Mesenteric fat pad (tissue), 1 donor: Measurements from ENCODE around the gene CHRNA4. TPM values are rescaled to one million over a fixed set of nuclear protein-coding genes. Genes with fewer than 3 reads are reported as not detected.
"Not testable (repeated sequence)": the region's sequence is repeated elsewhere in the genome, so short reads cannot be mapped to it uniquely, and the experiment has no call there.

ENCODE experiments used
- DNase-seq: peaks from one replicate; pipeline ENCODE4 v3.0.0-alpha.2; 2020; ENCODE audit warnings: low spot score
- total RNA-seq: library from RNA; stranded (reverse); fragmentation: NEBNext Ultra II Directional; extraction: Animal tissue kit (Norgen Biotek cat#: 25700); gene quantifications from one replicate; pipeline ENCODE4 v1.2.1, GENCODE V29; 2021
- donor health status: DM: yes; HTN: yes; CAD: no.

The CHRNA4 gene
- total RNA-seq, 1 donor from 2014 or later = not detected

- no peak for DNase-seq
Observed at GRCh38 chr20:63350597-63351325, 10.4 kb downstream of the CHRNA4 start.

GRCh38 chr20:63350196-63350595, 11.0 kb downstream of the CHRNA4 start:
- DNase-seq = no peak

GRCh38 chr20:63349516-63349895, 11.6 kb downstream of the CHRNA4 start:
- DNase-seq = no peak

- no peak for DNase-seq
Observed at GRCh38 chr20:63348828-63349515, 12.2 kb downstream of the CHRNA4 start.

GRCh38 chr20:63347950-63348827, 13.0 kb downstream of the CHRNA4 start:
- no peak for DNase-seq

GRCh38 chr20:63347081-63347741, 13.9 kb downstream of the CHRNA4 start:
- DNase-seq = no peak

GRCh38 chr20:63346131-63347080, 14.7 kb downstream of the CHRNA4 start:
- DNase-seq = no peak

GRCh38 chr20:63345328-63346100, 15.6 kb downstream of the CHRNA4 start:
- DNase-seq = no peak

- DNase-seq = no peak
Observed at GRCh38 chr20:63344616-63345327, 16.4 kb downstream of the CHRNA4 start.

GRCh38 chr20:63343460-63344445, 17.4 kb downstream of the CHRNA4 start:
- DNase-seq = no peak

GRCh38 chr20:63342561-63343459, 18.3 kb downstream of the CHRNA4 start:
- DNase-seq = no peak

- DNase-seq = not testable (repeated sequence)
Observed at GRCh38 chr20:63340158-63340688, 20.9 kb downstream of the CHRNA4 start.

GRCh38 chr20:63339154-63340094, 21.7 kb downstream of the CHRNA4 start:
- DNase-seq = not testable (repeated sequence)

GRCh38 chr20:63337786-63338420, 23.2 kb downstream of the CHRNA4 start:
- DNase-seq = no peak
